GM18517 (cell line): ENCODE data around the gene SLC25A40.
"Not testable (repeated sequence)": the region's sequence is repeated elsewhere in the genome, so short reads cannot be mapped to it uniquely, and the experiment has no call there.

Experiments
- ATAC-seq: cut with Tn5 transposase; IDR thresholded peaks from one replicate; pipeline ENCODE4 v1.9.1; 2021; ENCODE audit warnings: mild to moderate bottlenecking, moderate library complexity; ENCODE audit not compliant: unreplicated experiment

Gene SLC25A40

DNA sequence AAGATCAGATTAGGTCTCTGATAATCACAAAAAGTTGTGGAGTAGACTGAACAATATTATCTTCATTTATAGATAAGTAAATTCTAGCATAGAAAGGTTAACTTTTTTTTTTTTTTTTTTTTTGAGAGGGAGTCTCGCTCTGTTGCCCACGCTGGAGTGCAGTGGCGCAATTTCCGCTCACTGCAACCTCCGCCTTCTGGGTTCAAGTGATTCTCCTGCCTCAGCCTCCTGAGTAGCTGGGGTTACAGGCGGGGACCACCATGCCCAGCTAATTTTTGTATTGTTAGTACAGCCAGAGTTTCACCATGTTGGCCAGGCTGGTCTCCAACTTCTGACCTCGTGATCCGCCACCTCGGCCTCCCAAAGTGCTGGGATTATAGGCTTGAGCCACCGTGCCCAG, 2.8 kb downstream of the SLC25A40 start:
- not testable (repeated sequence) for ATAC-seq

DNA sequence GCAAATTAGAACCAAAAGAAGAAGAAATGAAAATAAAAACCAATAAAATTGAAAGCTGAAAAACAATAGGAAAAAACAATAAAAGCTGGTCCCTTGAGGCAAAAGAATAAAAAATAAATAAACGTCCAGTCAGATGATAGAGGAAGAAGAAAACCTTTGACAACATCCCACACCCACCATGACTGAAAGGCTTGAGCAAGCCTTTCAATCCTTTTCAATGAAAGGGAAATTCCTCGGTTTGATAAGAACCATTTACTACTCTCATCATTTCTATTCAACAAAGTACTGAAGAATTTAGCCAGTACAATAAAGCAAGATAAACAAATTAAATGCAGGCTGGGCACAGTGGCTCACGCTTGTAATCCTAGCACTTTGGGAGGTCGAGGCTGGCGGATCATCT, 3.8 kb downstream of the SLC25A40 start:
- ATAC-seq = no peak

DNA sequence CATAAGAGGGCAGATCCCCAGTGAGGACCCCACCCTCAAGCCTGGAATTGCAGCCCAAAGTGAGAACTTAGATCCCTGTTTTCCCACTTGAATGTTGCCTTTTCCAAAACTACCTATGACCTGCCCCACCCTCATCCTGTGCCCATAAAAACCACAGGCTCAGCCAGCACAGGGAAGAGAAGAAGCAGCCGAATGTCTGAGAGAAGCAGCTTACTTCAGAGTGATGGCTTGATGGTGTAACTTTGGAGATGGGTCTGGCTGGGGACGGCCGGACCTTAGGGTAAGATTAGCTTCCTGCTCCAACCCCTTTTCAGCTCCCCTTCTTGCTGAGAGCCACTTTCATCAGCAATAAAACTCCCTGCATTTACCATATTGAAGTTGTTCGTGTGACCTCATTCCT, 5.7 kb downstream of the SLC25A40 start:
- ATAC-seq = no peak

DNA sequence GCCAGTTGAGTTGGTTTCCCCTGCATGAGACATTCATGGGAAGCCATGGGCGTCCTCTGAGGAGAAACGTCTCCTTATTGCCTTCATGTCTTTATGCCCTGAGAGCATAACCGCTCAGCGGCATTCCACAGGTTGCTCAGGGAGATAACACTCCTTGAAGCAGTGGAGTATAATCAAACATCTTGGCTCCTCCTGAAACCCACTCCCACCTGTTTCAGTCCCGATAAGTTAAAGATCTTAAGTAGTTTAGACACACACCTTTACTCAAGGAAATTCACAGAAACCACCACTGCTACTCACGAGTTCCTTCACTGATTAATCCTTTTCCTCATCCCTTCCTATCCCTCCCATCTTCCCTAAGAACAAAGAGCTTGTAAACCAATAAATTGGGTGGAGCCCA, 9.6 kb downstream of the SLC25A40 start:
- ATAC-seq = not testable (repeated sequence)

DNA sequence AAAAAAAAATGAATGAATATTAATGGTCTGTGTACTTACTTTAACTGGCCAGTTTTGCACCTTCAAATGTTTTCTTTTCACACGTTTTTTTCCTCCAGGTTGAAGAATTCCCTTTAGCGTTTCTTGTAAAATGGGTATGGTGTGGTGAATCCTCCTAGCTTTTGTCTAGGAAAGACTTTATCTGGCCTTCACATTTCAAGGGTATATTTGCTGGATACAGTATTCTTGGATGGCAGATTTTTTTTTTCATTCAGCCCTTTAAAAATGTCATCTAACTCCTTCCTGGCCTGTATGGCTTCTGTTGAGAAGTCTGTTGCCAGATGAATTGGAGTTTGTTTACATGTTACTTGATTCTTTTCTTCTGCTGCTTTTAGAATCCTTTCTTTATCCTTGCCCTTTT, 10.1 kb downstream of the SLC25A40 start:
- no peak for ATAC-seq

DNA sequence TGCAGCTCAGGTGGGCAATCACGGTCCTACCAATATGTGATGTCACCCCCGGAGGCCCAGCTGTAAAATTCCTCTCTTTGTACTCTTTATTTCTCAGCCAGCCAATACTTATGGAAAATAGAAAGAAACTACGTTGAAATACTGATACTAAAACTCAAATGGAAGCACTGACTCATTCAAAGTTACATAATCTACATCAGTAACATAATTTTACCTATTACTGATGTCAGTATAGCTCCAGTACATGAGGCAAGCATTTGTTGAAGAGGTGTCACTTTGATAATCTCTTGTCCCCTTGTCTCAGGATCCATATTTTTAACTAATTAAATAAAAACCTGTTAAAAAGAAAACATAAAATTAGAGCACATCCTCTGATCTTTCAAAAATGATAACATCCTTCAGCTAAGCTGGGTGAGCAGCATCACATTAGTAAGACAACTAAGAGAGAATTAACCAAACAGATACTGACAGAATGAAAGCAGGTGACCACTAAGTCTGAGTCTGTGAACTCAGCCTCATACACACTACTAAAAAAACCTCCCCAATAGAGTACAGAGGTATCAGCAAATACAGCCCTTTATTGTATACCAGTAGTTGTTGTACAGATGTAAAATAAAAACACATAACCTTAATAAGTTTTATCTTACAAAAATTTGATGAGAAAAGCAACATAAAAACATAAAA, 17.6 kb downstream of the SLC25A40 start:
- ATAC-seq = no peak

DNA sequence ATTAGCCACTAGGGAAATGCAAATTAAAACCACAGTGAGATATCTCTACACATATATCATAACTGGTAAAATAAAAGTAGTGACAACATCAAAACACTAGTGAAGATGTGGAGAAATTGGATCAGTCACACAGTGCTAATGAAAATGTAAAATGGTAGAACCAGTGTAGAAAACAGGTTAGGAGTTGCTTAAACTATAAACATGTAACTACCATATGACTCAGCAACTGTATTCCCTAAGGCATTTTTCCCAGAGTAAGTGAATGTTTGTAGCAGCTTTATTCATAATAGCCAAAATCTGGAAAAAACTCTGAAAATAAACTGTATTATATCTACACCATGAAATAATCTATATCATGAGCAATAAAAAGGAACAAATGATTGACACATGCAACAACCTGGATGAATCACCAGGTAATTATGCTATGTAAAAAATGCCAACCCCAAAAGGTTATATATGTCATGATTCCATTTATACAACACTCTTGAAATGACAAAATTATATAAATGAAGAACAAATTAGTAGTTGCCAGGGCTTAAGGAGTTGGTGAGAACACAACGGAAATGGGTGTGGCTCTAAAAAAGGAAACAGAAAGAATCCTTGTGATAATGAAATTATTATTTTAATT, 22.8 kb downstream of the SLC25A40 start:
- ATAC-seq = no peak

DNA sequence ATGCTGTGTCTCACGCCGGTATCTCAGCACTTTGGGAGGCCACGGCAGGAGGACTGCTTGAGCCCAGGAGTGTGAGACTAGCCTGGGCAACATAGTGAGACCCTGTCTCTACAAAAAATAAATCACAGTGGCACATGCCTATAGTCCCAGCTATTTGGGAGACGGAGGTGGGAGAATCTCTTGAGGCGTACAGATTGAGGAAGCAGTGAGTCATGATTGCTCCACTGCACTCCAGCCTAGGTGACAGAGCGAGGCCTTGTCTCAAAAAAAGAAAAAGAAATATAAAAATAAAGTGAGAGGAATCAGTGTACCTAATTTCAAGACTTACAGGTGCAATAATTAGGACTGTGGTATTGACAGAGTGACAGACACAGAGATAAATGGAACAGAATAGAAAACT, 23.9 kb downstream of the SLC25A40 start:
- ATAC-seq = no peak

DNA sequence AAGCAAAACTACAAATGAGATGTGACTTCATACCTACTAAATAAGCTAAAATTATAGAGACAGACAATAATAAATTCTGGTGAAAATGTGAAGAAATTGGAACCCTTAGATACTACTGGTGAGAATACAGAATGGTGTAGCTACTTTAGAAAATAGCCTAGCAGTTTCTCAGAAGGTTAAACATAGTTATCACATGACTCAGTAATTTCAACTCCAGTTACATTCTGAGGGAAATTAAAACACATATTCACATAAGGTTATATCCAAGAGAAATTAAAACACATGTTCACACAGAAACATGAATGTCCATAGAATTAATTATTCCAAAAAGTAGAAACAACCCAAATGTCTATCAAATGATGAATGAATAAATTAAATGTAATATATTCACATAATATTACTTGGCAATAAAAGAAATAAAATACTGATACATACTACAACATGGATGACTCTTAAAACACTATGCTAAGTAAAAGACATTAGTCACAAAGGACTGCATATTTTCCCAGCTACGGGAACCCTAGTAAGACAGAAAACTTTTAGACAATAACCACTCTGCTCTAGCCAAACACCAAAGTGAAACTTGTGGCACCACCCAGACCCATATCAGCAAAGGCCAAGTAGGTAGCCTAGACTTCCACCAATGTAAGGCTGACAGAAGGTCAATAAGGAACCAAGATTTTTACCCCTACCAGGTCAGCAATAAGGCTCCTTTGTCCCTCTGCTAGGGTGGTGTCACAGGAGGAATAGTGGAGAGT, 25.1 kb downstream of the SLC25A40 start:
- no peak for ATAC-seq

DNA sequence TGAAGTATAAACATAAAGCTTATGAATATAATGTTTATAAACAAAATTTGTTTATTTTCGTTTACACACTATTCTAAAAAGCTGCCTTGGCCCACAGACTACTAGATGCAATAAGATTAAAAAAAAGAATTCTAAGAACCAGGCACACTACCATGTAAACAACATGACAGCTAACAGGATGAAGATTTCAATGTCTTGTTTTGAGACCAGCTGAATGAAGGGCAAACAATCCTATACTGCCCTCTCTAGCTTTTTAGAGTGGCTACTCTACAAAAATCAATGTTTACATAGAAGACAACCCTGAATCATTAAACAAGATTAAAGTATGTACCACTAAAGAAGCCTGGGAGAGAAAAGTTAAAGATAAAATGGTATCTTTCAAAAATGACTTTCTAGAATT, 38.6 kb downstream of the SLC25A40 start:
- ATAC-seq = no peak

DNA sequence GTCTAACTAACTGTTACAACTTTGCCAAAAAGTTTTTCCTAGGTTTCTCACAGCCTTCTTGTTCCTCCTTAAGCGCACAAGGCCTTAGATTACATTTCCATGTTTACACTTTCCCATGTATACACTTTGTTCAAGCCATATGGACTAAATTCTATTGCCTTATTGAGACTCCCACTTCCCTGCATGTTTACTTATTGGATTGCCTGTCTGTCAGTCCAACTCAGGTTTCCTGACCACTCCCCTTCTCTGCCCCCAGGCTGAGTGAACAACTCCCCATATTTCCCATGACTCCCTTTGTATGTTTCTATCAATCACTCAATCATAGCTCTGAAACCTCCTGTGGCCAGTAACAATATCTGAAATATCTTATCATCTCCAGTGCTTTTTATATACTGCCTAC, 43.0 kb downstream of the SLC25A40 start:
- ATAC-seq = no peak

DNA sequence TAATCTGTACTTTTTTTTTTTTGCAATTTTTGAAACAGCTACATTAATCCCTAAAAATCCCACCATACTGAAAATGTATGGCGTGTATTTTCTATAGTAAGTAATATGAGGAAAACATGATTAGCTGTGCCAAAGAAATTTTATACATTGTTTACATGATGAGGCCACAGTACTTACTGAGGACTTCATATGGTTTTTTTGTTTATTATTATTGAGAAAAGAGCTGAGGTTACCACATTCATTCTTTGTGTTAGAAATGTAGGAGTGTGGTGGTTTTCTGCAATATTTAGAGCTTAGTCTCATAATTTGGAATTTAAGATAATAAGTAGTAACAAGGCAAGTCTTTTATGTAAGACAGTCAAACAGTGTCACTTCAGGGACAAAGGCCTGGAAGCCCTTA, 45.1 kb downstream of the SLC25A40 start:
- no peak for ATAC-seq

DNA sequence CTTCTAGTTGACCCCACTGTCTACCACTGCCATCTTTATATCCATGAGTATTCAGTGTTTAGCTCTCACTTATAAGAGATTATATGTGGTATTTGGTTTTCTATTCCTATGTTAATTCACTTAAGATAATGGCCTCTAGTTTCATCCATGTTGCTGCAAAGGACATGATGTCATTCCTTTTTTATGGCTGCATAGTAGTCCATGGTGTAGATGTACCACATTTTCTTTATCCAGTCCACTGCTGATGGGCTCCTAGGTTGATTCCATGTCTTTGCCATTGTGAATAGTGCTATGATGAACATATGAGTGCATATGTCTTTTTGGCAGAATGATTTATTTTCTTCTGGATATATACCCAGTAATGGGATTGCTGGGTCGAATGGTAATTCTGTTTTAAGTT, 47.8 kb downstream of the SLC25A40 start:
- not testable (repeated sequence) for ATAC-seq

DNA sequence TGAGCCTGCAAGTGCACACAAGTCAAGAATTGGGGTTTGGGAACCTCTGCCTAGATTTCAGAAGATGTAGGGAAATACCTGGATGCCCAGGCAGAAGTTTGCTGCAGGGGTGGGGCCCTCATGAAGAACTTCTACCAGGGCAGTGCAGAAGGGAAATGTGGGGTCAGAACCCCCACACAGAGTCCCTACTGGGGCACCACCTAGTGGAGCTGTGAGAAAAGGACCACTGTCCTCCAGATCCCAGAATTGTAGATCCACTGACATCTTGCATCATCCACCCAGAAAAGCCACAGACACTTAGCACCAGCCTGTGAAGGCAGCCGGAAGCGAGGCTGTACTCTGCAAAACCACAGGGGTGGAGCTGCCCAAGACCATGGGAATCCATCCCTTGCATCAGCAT, 50.8 kb downstream of the SLC25A40 start:
- ATAC-seq = not testable (repeated sequence)

DNA sequence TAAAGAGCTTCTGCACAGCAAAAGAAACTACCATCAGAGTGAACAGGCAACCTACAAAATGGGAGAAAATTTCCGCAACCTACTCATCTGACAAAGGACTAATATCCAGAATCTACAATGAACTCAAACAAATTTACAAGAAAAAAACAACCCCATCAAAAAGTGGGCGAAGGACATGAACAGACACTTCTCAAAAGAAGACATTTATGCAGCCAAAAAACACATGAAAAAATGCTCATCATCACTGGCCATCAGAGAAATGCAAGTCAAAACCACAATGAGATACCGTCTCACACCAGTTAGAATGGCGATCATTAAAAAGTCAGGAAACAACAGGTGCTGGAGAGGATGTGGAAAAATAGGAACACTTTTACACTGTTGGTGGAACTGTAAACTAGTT, 54.1 kb downstream of the SLC25A40 start:
- ATAC-seq = not testable (repeated sequence)

DNA sequence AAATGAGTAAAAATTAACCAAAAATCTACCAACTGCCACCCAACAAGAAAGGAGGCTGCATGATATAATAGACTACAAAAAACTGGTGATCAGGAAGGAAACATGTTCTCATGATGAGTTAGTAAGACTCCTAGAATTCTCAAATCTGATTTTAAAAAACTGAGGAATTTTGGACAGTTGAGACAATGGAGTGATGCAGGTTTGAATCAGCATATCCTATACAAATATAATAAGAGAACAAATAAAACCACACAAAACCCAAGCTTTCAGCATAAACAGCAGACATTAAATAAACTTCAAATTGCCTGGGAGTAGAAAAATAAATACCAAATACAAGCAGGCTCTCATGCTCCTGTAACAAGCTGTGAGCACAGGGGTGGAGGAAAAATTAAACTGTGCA, 57.8 kb downstream of the SLC25A40 start:
- ATAC-seq = no peak

DNA sequence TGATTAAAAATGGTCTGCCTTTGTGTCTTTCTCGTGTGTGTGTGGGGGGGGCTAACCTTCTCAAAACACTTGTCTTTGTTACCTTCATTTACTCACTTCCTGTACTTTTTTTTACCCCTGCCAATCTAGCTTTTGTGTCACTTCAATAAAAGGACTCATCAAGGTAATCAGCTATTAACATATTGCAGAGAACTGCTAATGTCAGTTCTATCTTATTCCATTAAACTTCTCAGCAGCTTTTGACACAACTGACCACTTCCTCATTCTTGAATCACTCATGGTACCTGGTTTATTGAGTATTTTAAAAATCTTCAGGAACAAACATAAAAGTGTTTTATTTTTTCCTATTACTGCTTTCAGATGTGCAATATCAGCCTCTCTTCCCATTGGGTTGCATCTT, 59.8 kb downstream of the SLC25A40 start:
- no peak for ATAC-seq

DNA sequence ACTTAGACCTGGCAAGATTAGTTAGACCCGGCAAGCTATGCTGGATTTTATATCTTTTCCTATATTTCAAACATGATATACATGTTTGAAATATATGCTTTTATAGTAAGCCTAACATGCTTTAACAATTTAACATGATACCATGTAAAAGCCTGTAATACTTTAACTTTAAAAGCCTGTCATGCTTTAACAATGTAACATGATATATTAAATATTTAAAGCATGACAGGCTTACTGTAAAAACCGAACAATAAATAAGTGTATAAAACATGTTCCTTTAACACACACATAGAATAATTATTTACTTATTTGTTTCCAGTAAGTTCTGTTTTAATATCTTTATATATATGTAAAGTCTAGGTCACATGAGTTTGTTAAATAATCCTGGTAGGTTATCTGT, 65.4 kb downstream of the SLC25A40 start:
- ATAC-seq = no peak

DNA sequence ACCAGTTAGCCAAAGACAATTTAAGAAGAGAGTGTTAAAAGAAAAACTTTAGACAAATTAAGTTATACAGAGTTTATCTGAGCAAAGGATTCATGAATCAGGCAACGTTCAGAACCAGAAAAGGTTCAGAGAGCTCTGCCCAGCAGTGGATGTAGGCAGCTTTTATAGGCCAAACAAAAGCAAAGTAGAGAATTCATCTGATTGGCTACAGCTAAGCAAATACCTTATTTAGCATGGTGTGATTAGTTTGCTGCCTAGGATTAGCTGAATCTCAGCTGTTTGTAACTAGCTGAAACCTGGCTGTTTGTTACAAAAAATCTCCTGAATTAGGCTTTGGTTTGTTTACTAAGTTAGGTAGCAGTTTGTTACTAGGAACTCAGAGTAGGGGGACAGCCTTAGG, 66.0 kb downstream of the SLC25A40 start:
- ATAC-seq = no peak

DNA sequence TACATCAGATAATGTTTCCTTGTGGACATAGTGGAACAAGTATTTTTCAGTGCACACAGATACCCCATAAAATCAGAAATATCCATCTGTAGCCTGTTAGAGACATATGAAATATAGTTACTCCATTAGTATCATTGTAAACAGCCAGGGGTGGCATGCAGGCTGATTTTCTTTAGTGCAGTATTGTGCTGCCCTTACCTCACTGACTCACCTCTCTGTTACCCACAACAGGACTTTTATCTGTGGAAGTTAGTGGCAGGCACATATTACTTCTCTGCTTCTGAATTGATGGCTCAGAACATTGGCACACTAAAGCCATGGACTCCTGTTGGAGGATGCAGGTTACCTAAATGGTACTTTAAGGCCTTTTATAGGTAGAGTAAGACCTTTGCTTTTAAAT, 70.0 kb downstream of the SLC25A40 start:
- ATAC-seq = no peak

DNA sequence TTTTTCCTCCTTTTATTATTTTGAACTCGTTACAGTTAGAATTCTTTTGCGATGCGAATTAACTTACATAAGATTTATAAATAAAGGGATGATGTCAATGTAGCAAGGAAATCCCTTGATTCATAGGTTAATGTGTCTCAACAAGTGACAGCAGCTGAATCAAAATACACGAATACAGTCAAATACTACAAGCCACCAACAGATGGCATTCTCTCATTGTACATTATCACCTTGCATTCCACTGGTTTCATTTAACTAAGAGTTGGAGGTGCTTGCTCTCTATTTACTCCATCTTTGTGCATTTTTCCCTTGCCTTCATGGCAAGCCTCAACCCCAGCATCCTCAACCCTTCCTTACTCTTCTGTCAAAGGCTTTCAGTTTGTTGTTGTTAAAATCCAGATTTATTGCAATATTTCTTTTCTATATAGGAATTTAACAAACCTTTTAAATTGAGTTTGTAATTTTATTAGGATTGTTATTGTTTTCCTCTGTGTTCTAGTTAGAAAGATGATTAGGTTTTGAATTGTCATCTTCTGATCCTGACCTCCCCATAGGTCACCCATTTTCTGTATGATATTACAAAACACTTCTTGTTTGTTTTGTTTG, 78.3 kb downstream of the SLC25A40 start:
- ATAC-seq = peak; percentile 89

DNA sequence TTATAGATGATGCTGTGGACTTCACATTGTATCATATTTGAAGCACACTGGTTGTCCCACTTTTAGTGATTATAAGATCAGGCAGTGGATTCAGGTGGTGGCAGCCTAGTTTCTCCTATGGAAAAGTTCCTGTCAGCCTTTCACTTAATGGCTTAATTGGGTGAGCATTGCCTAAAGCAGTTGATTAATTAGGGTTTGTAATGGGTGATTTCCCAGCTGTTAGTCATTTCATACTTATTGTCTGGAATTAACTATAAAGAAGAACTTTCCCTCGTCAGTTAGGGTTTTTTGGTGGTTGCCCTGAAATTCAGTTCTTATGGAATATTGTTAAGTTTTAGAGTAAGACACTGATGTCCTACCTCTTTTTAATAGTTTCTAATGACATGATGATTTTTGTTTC, 78.8 kb downstream of the SLC25A40 start:
- ATAC-seq = no peak
